Measurements from ENCODE around the gene RNPEPL1. TPM values are rescaled to one million over a fixed set of nuclear protein-coding genes. Genes with fewer than 3 reads are reported as not detected.
"Not testable (repeated sequence)": the region's sequence is repeated elsewhere in the genome, so short reads cannot be mapped to it uniquely, and the experiment has no call there.

The RNPEPL1 gene
- total RNA-seq, 4 donors from 2014 or later: 41.6 to 97.4 (median 71.8) TPM

DNA sequence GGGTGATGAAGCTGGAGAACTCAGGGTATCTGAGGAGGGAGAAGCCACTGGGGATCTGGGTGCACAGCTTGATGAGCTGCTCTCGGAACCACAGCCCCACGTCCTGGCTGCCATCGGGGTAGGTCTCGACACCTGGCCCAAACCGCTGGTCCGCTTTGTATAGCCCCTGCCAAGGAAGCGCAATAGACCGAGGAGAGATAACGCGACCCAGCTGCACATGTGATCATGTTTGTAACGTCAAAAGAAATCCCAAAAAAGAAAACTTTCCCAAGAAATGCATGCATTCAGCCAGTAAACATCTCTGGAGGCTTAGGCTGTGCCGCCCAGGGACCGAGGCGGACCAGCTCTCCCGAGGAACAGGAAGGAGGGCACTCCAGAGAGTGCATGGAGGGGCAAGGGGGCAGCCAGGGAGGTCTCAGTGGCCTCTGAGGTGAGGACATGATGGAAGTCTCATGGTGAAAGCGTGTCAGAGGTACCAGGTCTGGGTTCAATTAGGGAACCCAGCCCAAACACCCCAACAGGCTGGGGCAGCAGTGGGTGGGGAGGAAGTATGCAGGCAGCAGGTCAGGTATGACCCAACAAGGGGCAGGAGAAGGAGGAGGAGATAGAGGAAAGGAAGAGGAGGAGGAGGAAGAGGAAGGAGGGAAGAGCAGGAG lies 38.8 kb upstream of the RNPEPL1 start:
- TF ChIP-seq, protein P1, sequence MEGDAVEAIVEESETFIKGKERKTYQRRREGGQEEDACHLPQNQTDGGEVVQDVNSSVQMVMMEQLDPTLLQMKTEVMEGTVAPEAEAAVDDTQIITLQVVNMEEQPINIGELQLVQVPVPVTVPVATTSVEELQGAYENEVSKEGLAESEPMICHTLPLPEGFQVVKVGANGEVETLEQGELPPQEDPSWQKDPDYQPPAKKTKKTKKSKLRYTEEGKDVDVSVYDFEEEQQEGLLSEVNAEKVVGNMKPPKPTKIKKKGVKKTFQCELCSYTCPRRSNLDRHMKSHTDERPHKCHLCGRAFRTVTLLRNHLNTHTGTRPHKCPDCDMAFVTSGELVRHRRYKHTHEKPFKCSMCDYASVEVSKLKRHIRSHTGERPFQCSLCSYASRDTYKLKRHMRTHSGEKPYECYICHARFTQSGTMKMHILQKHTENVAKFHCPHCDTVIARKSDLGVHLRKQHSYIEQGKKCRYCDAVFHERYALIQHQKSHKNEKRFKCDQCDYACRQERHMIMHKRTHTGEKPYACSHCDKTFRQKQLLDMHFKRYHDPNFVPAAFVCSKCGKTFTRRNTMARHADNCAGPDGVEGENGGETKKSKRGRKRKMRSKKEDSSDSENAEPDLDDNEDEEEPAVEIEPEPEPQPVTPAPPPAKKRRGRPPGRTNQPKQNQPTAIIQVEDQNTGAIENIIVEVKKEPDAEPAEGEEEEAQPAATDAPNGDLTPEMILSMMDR (IDR thresholded peaks at IDR 0.05): no peak
- DNase-seq (ENCODE audit: low spot score): no peak
- no peak for ATAC-seq (ENCODE audit: low FRiP score)

DNA sequence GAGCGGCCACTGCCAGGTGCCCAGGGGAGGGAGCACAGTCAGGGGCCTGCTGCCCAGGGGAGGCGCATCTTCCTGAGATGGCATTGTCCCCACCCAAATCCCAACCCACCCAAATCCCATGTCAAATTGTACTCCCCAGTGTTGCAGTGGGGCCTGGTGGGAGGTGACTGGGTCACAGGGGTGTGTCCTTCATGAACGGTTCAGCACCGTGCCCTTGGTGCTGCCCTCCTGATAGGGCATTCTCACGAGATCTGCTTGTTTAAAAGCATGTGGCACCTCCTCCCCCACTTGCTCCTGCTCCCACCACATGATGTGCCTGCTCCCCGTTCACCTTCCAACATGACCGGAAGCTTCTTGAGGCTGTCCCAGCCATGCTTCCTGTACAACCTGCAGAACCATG lies 38.1 kb upstream of the RNPEPL1 start:
- TF ChIP-seq, protein P1 (IDR thresholded peaks at IDR 0.05): no peak
- no peak for DNase-seq (ENCODE audit: low spot score)
- no peak for ATAC-seq (ENCODE audit: low FRiP score)

DNA sequence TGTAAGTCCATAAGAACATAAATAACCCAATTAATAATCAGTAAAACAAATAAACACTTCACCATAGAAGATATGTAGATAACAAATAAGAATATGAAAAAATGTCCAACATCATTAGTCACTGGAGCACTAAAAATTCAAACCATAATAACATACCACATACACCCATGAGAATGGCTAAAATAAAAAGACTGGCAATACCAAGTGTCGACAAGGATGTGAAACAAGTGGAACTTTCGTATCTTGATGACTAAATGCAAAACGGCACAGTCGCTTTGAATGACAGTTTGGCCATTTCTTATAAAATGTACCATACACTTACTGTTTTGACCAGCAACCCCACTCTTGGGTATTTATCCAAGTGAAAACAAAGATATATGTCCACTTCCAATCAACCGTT lies 37.2 kb upstream of the RNPEPL1 start:
- no peak for DNase-seq (ENCODE audit: low spot score)
- TF ChIP-seq, protein P1 (IDR thresholded peaks at IDR 0.05): no peak
- ATAC-seq (ENCODE audit: low FRiP score): no peak

DNA sequence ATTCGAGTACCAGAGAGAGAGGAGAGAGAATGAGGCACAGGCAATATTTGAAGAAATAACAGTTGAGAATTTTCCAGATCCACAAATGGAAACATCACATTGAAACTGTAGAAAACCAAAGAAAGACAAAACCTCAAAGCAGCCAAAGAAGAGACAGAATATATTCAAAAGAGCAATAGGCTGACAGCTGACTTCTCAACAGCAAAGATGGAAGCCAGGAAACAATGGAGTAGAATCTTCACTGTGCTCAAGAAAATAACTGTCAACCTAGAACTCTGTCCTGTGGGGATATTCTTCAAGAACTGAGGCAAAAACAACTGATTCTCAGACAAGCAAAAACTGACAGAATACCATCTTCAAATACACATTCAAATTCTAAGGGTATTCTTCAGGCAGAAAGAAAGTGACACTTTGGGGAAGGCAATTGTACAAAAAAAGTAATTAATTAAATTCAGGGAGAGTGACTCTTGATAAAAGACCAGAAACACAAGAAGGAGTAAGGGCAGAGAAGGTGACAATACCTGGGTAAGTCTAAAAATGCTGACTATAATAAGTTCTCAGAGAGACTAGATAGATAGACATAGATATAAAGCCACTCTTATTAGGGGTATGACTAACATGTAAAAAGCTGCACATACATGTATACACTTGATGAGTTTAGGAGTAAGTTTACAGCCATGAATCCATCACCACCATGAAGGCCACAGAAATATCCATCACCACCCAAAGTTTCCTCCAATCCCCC lies 36.1 kb upstream of the RNPEPL1 start:
- DNase-seq (ENCODE audit: low spot score) (no peak), ATAC-seq (ENCODE audit: low FRiP score) (no peak)
- TF ChIP-seq, protein P1 (IDR thresholded peaks at IDR 0.05): no peak

DNA sequence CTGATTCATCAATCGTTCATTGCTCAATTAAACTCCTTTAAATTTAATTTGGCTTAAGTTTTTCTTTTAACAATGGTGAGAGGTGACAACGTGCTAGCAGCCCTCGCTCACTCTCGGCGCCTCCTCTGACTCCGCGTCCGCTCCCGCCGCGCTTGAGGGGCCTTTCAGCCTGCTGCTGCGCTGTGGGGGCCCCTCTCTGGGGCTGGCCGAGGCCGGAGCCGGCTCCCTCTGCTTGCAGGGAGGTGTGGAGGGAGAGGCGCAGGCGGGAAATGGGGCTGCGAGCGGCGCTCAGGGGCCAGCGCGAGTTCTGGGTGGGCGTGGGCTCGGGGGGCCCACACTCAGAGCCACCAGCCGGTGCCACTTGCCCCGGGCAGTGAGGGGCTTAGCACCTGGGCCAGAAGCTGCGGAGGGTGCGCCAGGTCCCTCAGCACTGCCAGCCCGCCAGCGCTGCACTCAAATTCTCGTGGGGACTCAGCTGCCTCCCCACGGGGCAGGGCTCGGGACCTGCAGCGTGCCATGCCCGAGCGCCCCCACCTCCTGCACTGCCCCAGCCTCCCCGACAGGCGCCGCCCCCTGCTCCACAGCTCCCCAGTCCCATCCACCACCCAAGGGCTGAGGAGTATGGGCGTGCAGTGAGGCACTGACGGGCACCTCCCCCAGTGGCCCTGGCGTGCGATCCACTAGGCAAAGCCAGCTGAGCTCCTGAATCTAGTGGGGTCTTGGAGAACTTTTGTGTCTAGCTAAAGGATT lies 30.1 kb upstream of the RNPEPL1 start:
- TF ChIP-seq, protein P1 (IDR thresholded peaks at IDR 0.05): no peak
- ATAC-seq (ENCODE audit: low FRiP score): no peak
- DNase-seq (ENCODE audit: low spot score): no peak

DNA sequence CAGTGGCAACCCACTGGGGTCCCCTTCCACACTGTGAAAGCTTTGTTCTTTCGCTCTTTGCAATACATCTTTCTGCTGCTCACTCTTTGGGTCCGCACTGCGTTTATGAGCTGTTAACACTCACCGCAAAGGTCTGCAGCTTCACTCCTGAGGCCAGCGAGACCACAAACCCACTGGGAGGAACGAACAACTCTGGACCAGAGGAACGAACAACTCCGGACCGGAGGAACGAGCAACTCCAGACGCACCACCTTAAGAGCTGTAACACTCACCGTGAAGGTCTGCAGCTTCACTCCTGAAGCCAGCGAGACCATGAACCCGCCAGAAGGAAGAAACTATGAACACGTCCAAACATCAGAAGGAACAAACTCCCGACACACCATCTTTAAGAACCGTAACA lies 29.2 kb upstream of the RNPEPL1 start:
- ATAC-seq (ENCODE audit: low FRiP score); DNase-seq (ENCODE audit: low spot score): not testable (repeated sequence)

DNA sequence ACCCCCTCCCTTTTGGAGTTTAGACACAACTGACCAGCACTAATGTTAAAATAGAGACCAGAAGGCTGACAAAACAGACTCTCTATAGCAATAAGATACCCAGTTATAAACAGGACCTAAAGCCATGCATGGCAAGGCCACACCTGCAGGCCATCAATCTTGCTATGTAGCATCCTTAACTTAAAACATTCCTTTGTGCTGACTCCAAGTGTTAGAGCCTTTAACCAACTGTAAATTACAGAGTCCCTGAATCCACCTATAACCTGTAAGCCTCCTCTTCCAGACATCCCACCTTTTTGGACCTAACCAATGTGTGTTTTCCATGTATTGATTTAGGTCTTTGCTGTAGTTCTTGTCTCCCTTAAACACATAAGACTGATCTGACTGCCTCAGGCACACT lies 28.4 kb upstream of the RNPEPL1 start:
- TF ChIP-seq, protein P1 (IDR thresholded peaks at IDR 0.05): no peak
- no peak for DNase-seq (ENCODE audit: low spot score)
- no peak for ATAC-seq (ENCODE audit: low FRiP score)

All from omental fat pad (tissue), 4 donors.